Natural killer cell (primary cell): ENCODE data around the gene FBXO10. TPM values are rescaled to one million over a fixed set of nuclear protein-coding genes. Genes with fewer than 3 reads are reported as not detected.
"Not testable (repeated sequence)": the region's sequence is repeated elsewhere in the genome, so short reads cannot be mapped to it uniquely, and the experiment has no call there.

Source experiments
- ATAC-seq, 3 donors: fragments of 150-1000 bp in 2 of 3; fragments of 200-7000 bp in 1 of 3; cut with Tn5 transposase; 1 replicate in 1 of 3; 2 replicates in 2 of 3; pipeline ENCODE4 v1.10.0; 2021; ENCODE audit warnings: mild to moderate bottlenecking in 2 of 3, moderate library complexity in 2 of 3
- DNase-seq, 2 donors: peaks; one replicate each; pipeline versions ENCODE4 v3.0.0 to v3.0.0-alpha.2; 2013 to 2021; ENCODE audit warnings: mixed read lengths in 1 of 2
- H3K27ac ChIP-seq: one replicate; pipeline ENCODE4 v1.5.1; 2013; ENCODE audit warnings: mild to moderate bottlenecking, low read length
- H3K27me3 ChIP-seq: one replicate; pipeline ENCODE4 v1.6.1; 2013; ENCODE audit warnings: low read length; ENCODE audit not compliant: control insufficient read depth, insufficient read depth
- H3K36me3 ChIP-seq: one replicate; pipeline ENCODE4 v1.6.1; 2013; ENCODE audit warnings: low read length; ENCODE audit not compliant: control insufficient read depth, insufficient read depth
- H3K4me1 ChIP-seq: one replicate; pipeline ENCODE4 v1.6.1; 2013; ENCODE audit warnings: low read length; ENCODE audit not compliant: control insufficient read depth, insufficient read depth
- H3K4me3 ChIP-seq: one replicate; pipeline ENCODE4 v1.5.1; 2013; ENCODE audit warnings: low read length
- H3K9me3 ChIP-seq: one replicate; pipeline ENCODE4 v1.6.1; 2013; ENCODE audit warnings: low read length; ENCODE audit not compliant: control insufficient read depth, insufficient read depth
- H3K27ac Mint-ChIP-seq, 2 donors: one replicate each; pipeline ENCODE4 v1.8.0; 2022; ENCODE audit warnings: mild to moderate bottlenecking in 2 of 2, mixed read lengths in 2 of 2, moderate library complexity in 1 of 2
- H3K27me3 Mint-ChIP-seq, 2 donors: one replicate each; pipeline ENCODE4 v1.8.0; 2022; ENCODE audit warnings: low read depth in 2 of 2, mixed read lengths in 2 of 2
- H3K36me3 Mint-ChIP-seq: one replicate; pipeline ENCODE4 v1.8.0; 2022; ENCODE audit warnings: mixed read lengths
- H3K4me1 Mint-ChIP-seq, 2 donors: one replicate each; pipeline ENCODE4 v1.8.0; 2022; ENCODE audit warnings: mixed read lengths in 2 of 2
- H3K4me3 Mint-ChIP-seq: one replicate; pipeline ENCODE4 v1.8.0; 2022; ENCODE audit warnings: mild to moderate bottlenecking, moderate library complexity, mixed read lengths
- H3K9me3 Mint-ChIP-seq, 2 donors: one replicate each; pipeline ENCODE4 v1.8.0; 2022; ENCODE audit warnings: mixed read lengths in 2 of 2
- CTCF ChIP-seq: fragments of 200-600 bp; IDR thresholded peaks from one replicate; pipeline ENCODE4 v1.8.0; 2022; ENCODE audit warnings: antibody characterized with exemption
- WGBS: methylation state at CpG from one replicate; pipeline ENCODE4 v1.1.7; 2013; ENCODE audit warnings: missing lambda C conversion rate; ENCODE audit not compliant: insufficient coverage; 5-methylcytosine and 5-hydroxymethylcytosine counted together
- intact Hi-C: fragments of 100-400 bp; cut with micrococcal nuclease; formaldehyde crosslinking; loops from one replicate; pipeline ENCODE4 v1.14.2; 2022
- total RNA-seq, 4 donors: library from RNA; stranded (reverse); fragments of 120-200 nt in 1 of 4; gene quantifications; one replicate each; pipeline versions ENCODE4 v1.2.3 to v1.2.4, GENCODE V29; 2013 to 2022

The FBXO10 gene
- total RNA-seq, 3 donors from 2014 or later (not counting 1 experiment from before 2014, with no cell fraction given): 1.7 to 2.2 (median 2.1) TPM

GRCh38 chr9:37520641-37521040 lies 55.5 kb downstream of the FBXO10 start:
- no peaks in the 10 kb centered on the region for H3K9me3 Mint-ChIP-seq
- peaks cover 0 to 4% of the 10 kb centered on the region in 2 donors for H3K27me3 Mint-ChIP-seq
- Histone ChIP-seq H3K4me3 (no peak overlapping the region), H3K27ac (no peak overlapping the region), H3K36me3 (no peaks in the 10 kb centered on the region), H3K9me3 (no peaks in the 10 kb centered on the region), H3K4me1 (no peaks in the 10 kb centered on the region), H3K27me3 (no peaks in the 10 kb centered on the region)
- no peaks in the 10 kb centered on the region for H3K36me3 Mint-ChIP-seq
- H3K4me3 Mint-ChIP-seq: no peak overlapping the region
- ATAC-seq (no peak), DNase-seq (no peak)
- H3K4me1 Mint-ChIP-seq: no peaks in the 10 kb centered on the region
- intact Hi-C loops: no loop called here
- TF ChIP-seq CTCF: no peak
- H3K27ac Mint-ChIP-seq: no peak overlapping the region
- 86% methylated on average over 3 of the region's 3 CpGs for WGBS

GRCh38 chr9:37517923-37518322 lies 58.3 kb downstream of the FBXO10 start:
- DNase-seq (no peak), ATAC-seq (no peak)
- H3K9me3 ChIP-seq: no peaks in the 10 kb centered on the region
- intact Hi-C loops: no loop called here
- 92% methylated on average over 13 of the region's 13 CpGs for WGBS
- Mint-ChIP-seq H3K9me3 (no peaks in the 10 kb centered on the region), H3K27ac (no peak overlapping the region), H3K4me3 (no peak overlapping the region), H3K27me3 (peaks cover 0 to 10% of the 10 kb centered on the region in 2 donors), H3K36me3 (no peaks in the 10 kb centered on the region), H3K4me1 (peaks cover 15 to 19% of the 10 kb centered on the region in 2 donors)
- no peaks in the 10 kb centered on the region for H3K27me3 ChIP-seq
- no peak overlapping the region for H3K27ac ChIP-seq
- no peak for TF ChIP-seq CTCF
- H3K4me1 ChIP-seq: peaks cover 7% of the 10 kb centered on the region
- no peak overlapping the region for H3K4me3 ChIP-seq
- H3K36me3 ChIP-seq: no peaks in the 10 kb centered on the region

GRCh38 chr9:37515620-37516258 lies 60.4 kb downstream of the FBXO10 start:
- H3K4me3 ChIP-seq: no peak overlapping the region
- no peak for TF ChIP-seq CTCF
- no peaks in the 10 kb centered on the region for H3K9me3 ChIP-seq
- H3K27ac ChIP-seq: no peak overlapping the region
- H3K27me3 ChIP-seq: no peaks in the 10 kb centered on the region
- H3K36me3 ChIP-seq: no peaks in the 10 kb centered on the region
- 95% methylated on average over 14 of the region's 14 CpGs for WGBS
- no peak overlapping the region for H3K27ac Mint-ChIP-seq
- H3K9me3 Mint-ChIP-seq: no peaks in the 10 kb centered on the region
- H3K4me1 Mint-ChIP-seq: peaks cover 29 to 38% of the 10 kb centered on the region in 2 donors
- no peaks in the 10 kb centered on the region for H3K36me3 Mint-ChIP-seq
- H3K27me3 Mint-ChIP-seq: peaks cover 0 to 10% of the 10 kb centered on the region in 2 donors
- DNase-seq: no peak
- H3K4me1 ChIP-seq: peaks cover 20% of the 10 kb centered on the region
- intact Hi-C loops: no loop called here
- no peak for ATAC-seq
- no peak overlapping the region for H3K4me3 Mint-ChIP-seq

GRCh38 chr9:37514999-37515398 lies 61.2 kb downstream of the FBXO10 start:
- Mint-ChIP-seq H3K36me3 (no peaks in the 10 kb centered on the region), H3K27ac (no peak overlapping the region), H3K9me3 (no peaks in the 10 kb centered on the region), H3K4me1 (peaks cover 29 to 38% of the 10 kb centered on the region in 2 donors), H3K27me3 (peaks cover 0 to 10% of the 10 kb centered on the region in 2 donors), H3K4me3 (no peak overlapping the region)
- no peaks in the 10 kb centered on the region for H3K9me3 ChIP-seq
- no peak overlapping the region for H3K27ac ChIP-seq
- no peak for ATAC-seq
- intact Hi-C loops: no loop called here
- DNase-seq: no peak
- H3K36me3 ChIP-seq: no peaks in the 10 kb centered on the region
- no peaks in the 10 kb centered on the region for H3K27me3 ChIP-seq
- 87% methylated on average over 7 of the region's 7 CpGs for WGBS
- H3K4me1 ChIP-seq: peaks cover 20% of the 10 kb centered on the region
- H3K4me3 ChIP-seq: no peak overlapping the region
- no peak for TF ChIP-seq CTCF

- H3K36me3 Mint-ChIP-seq, H3K36me3 ChIP-seq, H3K27ac ChIP-seq, H3K4me3 Mint-ChIP-seq, H3K9me3 Mint-ChIP-seq, H3K4me3 ChIP-seq, H3K27me3 ChIP-seq, ATAC-seq, intact Hi-C loops, H3K9me3 ChIP-seq, DNase-seq: not testable (repeated sequence)
- Mint-ChIP-seq H3K27ac (peak overlapping the region in 1 of 2 donors; percentile 68), H3K4me1 (peaks cover 29 to 38% of the 10 kb centered on the region in 2 donors), H3K27me3 (peaks cover 0 to 10% of the 10 kb centered on the region in 2 donors)
- WGBS: 98% methylated on average over 6 of the region's 10 CpGs
- peaks cover 20% of the 10 kb centered on the region for H3K4me1 ChIP-seq
These were observed 61.8 kb downstream of the FBXO10 start for GRCh38 chr9:37514415-37514814.
